OCI-LY3 (cell line): ENCODE data around the gene METTL27.
"Not testable (repeated sequence)": the region's sequence is repeated elsewhere in the genome, so short reads cannot be mapped to it uniquely, and the experiment has no call there.

Source experiments
- H2AFZ ChIP-seq: fragments of 200-600, 300-600 bp; shearing (Covaris generic); 2 replicates; pipeline ENCODE4 v1.6.0; 2014; ENCODE audit warnings: antibody characterized with exemption, low read depth, low read length
- H3K27ac ChIP-seq: fragments of 200-600, 300-600 bp; sonication (generic); 2 replicates; pipeline ENCODE4 v1.5.1; 2014; ENCODE audit warnings: mild to moderate bottlenecking, low read length, moderate library complexity, mixed read lengths
- H3K27me3 ChIP-seq: fragments of 200-600, 300-600 bp; sonication (generic); 2 replicates; pipeline ENCODE4 v1.6.1; 2014; ENCODE audit warnings: low read depth, low read length, mixed read lengths
- H3K36me3 ChIP-seq: fragments of 200-600, 300-600 bp; sonication (generic); replicated peaks from 2 replicates; pipeline ENCODE3; 2014; ENCODE audit warnings: low read depth, low read length, mixed read lengths
- H3K4me1 ChIP-seq: fragments of 300-600, 200-600 bp; sonication (generic); 2 replicates; pipeline ENCODE4 v1.6.1; 2014; ENCODE audit warnings: low read length, mixed read lengths
- H3K4me2 ChIP-seq: fragments of 200-600, 300-600 bp; sonication (generic); 2 replicates; pipeline ENCODE4 v1.6.1; 2014; ENCODE audit warnings: low read length, mixed read lengths
- H3K4me3 ChIP-seq: fragments of 300-600, 200-600 bp; sonication (generic); 2 replicates; pipeline ENCODE4 v1.5.1; 2014; ENCODE audit warnings: antibody characterized with exemption, mild to moderate bottlenecking, low read length, moderate library complexity
- H3K79me2 ChIP-seq: fragments of 300-600, 200-600 bp; shearing (Covaris generic); 2 replicates; pipeline ENCODE4 v1.6.1; 2014; ENCODE audit warnings: mild to moderate bottlenecking, low read length, mixed read lengths
- H3K9ac ChIP-seq: fragments of 300-600, 200-600 bp; shearing (Covaris generic); 2 replicates; pipeline ENCODE4 v1.6.0; 2014; ENCODE audit warnings: mild to moderate bottlenecking, low read length, moderate library complexity
- H3K9me3 ChIP-seq: fragments of 200-600, 300-600 bp; shearing (Covaris generic); 2 replicates; pipeline ENCODE4 v1.6.1; 2014; ENCODE audit warnings: low read length, mixed read lengths; ENCODE audit not compliant: insufficient read depth
- H4K20me1 ChIP-seq: fragments of 200-600, 300-600 bp; sonication (generic); 2 replicates; pipeline ENCODE4 v1.6.1; 2016; ENCODE audit warnings: low read length, mixed read lengths; ENCODE audit not compliant: insufficient read depth
- CTCF ChIP-seq: fragments of 200-600, 300-600 bp; sonication (generic); IDR thresholded peaks from 2 replicates; pipeline ENCODE4 v1.5.1; 2014; ENCODE audit warnings: antibody characterized with exemption, low read length, low read depth
- EZH2phosphoT487 ChIP-seq: fragments of 200-600 bp; shearing (Covaris generic); IDR thresholded peaks from 2 replicates; pipeline ENCODE4 v1.6.1; 2018; ENCODE audit warnings: antibody characterized with exemption, mixed run types, low read depth

The METTL27 gene

DNA sequence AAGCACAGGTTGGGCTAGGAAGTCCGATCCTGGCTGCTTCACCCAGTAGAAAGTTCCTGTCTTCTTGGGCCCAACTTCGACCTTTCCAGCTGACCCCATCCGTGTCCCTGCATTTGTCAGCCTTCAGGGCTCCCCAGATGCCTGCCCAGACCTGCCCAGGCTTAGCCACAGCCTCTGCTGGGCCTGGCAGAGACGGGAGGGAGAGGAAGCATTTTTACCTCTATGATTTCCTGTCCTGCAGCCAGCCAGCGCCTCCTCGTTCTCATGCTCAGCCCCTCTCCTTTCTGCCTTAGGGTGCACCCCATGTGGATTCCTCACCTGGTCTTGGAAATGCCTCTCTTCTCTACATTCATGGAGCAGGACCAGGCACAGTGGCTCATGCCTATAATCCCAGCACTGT, 3.7 kb downstream of the METTL27 start:
- H3K9me3 ChIP-seq: no peaks in the 10 kb centered on the region
- no peaks in the 10 kb centered on the region for H4K20me1 ChIP-seq
- TF ChIP-seq EZH2phosphoT487 (no peak), CTCF (no peak)
- H2AFZ ChIP-seq: no peak overlapping the region
- no peak overlapping the region for H3K27ac ChIP-seq
- H3K9ac ChIP-seq: no peak overlapping the region
- H3K36me3 ChIP-seq: no peaks in the 10 kb centered on the region
- no peak overlapping the region for H3K4me3 ChIP-seq
- H3K4me1 ChIP-seq: peaks cover 13% of the 10 kb centered on the region
- H3K79me2 ChIP-seq: no peaks in the 10 kb centered on the region
- H3K27me3 ChIP-seq: no peaks in the 10 kb centered on the region
- H3K4me2 ChIP-seq: no peak overlapping the region

DNA sequence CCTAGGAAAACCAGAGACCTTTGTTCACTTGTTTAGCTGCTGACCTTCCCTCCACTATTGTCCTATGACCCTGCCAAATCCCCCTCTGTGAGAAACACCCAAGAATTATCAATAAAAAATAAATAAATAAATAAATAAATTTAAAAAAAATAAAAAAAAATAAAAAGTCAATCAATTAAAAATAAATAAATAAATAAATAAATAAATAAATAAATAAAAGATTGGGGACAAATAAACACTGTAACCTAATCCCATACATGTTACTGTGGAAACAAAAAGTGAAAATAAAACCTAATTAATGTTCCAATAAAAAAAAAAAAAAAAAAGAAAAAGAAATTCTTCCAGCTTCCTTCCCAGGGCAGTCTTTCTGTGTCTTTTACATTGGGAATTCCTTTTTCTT, 5.1 kb downstream of the METTL27 start:
- peaks cover 21% of the 10 kb centered on the region for H3K4me1 ChIP-seq
- H3K79me2 ChIP-seq, H4K20me1 ChIP-seq, H3K4me3 ChIP-seq, H3K4me2 ChIP-seq, H3K9ac ChIP-seq, H3K9me3 ChIP-seq, H3K27ac ChIP-seq, H2AFZ ChIP-seq, H3K36me3 ChIP-seq, H3K27me3 ChIP-seq: not testable (repeated sequence)

GRCh38 chr7:73834626-73835191, 7.6 kb downstream of the METTL27 start:
- Histone ChIP-seq H3K27me3 (no peaks in the 10 kb centered on the region), H2AFZ (no peak overlapping the region), H3K4me2 (no peak overlapping the region), H3K9ac (no peak overlapping the region), H3K4me1 (peaks cover 17% of the 10 kb centered on the region), H3K79me2 (no peaks in the 10 kb centered on the region), H3K27ac (no peak overlapping the region), H3K36me3 (no peaks in the 10 kb centered on the region), H3K9me3 (no peaks in the 10 kb centered on the region), H3K4me3 (no peak overlapping the region), H4K20me1 (no peaks in the 10 kb centered on the region)
- TF ChIP-seq CTCF (no peak), EZH2phosphoT487 (no peak)

DNA sequence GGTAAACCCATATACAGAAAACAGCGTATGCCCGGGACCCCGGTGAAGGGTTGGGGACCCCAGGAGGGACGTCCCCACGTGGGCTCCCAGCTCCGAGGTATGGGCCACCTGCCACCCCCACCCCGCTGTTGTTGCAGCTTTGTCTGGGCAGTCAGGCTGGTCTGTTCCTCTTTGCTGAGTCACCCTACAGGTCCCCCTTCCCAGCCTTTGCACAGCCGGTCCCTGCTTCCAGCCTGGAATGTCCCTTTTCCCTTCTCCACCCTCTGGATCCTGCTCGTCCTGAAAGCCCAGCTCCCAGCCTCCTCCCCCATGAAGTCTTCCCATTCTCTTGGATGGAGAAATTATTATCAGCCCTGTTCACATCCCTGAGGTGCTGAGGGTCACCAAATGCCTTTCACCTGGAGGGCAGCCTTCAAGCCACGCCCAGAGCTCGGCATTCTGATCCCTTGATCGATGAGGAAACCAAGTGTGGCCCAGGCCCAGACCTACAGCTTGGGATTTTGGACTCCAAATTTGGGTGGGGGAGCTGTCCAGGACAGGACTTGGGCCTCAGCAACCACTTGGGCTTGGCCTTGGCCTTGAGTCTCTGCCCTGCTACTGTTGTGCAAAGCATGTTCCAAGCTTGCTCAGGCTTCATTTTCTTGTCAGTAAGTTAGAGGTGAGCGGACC, 8.9 kb downstream of the METTL27 start:
- Histone ChIP-seq H3K79me2 (no peaks in the 10 kb centered on the region), H4K20me1 (no peaks in the 10 kb centered on the region), H3K4me1 (peaks cover 17% of the 10 kb centered on the region), H3K9ac (no peak overlapping the region), H3K4me3 (no peak overlapping the region), H3K27me3 (no peaks in the 10 kb centered on the region), H2AFZ (no peak overlapping the region), H3K9me3 (no peaks in the 10 kb centered on the region), H3K36me3 (no peaks in the 10 kb centered on the region), H3K4me2 (no peak overlapping the region), H3K27ac (no peak overlapping the region)
- TF ChIP-seq CTCF (no peak), EZH2phosphoT487 (no peak)
